GM23338 (cell line): ENCODE measurements around the gene CHKB. TPM values are rescaled to one million over a fixed set of nuclear protein-coding genes. Genes with fewer than 3 reads are reported as not detected.
A peak's percentile ranks its signal among the peaks of the same experiment; 100 is the strongest.

Experiments used
- ATAC-seq: fragments of 200-7000 bp; cut with Tn5 transposase; 3 replicates; pipeline ENCODE4 v1.9.1; 2020
- DNase-seq: peaks from one replicate; pipeline ENCODE4 v3.0.0-alpha.2; 2015; ENCODE audit warnings: low spot score
- H2AFZ ChIP-seq: fragments of 200-600 bp; sonication (generic); 2 replicates; pipeline ENCODE4 v1.8.0; 2016; ENCODE audit warnings: antibody characterized with exemption, mild to moderate bottlenecking, moderate library complexity
- H3F3A ChIP-seq: fragments of 200-600 bp; sonication (generic); replicated peaks from 2 replicates; pipeline ENCODE4 v1.8.0; 2017; ENCODE audit warnings: antibody characterized with exemption, mixed run types, low read depth
- H3K27ac ChIP-seq: fragments of 200-600 bp; sonication (generic); 2 replicates; pipeline ENCODE4 v1.6.1; 2016; ENCODE audit warnings: low read depth
- H3K27me3 ChIP-seq: fragments of 200-600 bp; sonication (generic); 2 replicates; pipeline ENCODE4 v1.8.0; 2016; ENCODE audit warnings: mild to moderate bottlenecking, mixed run types, moderate library complexity; ENCODE audit not compliant: insufficient read depth
- H3K36me3 ChIP-seq: fragments of 200-600 bp; sonication (generic); 2 replicates; pipeline ENCODE4 v1.8.0; 2016; ENCODE audit warnings: mild to moderate bottlenecking; ENCODE audit not compliant: insufficient read depth
- H3K4me1 ChIP-seq: fragments of 200-600 bp; sonication (generic); 2 replicates; pipeline ENCODE4 v1.8.0; 2016; ENCODE audit warnings: mild to moderate bottlenecking, moderate library complexity; ENCODE audit not compliant: insufficient read depth
- H3K4me2 ChIP-seq: fragments of 200-600 bp; sonication (generic); 2 replicates; pipeline ENCODE4 v1.7.1; 2017; ENCODE audit warnings: mixed run types
- H3K4me3 ChIP-seq: fragments of 200-600 bp; sonication (generic); 2 replicates; pipeline ENCODE4 v1.6.1; 2016; ENCODE audit warnings: mixed run types
- H3K79me2 ChIP-seq: fragments of 200-600 bp; sonication (generic); replicated peaks from 2 replicates; pipeline ENCODE4 v1.8.0; 2017; ENCODE audit warnings: mild to moderate bottlenecking; ENCODE audit not compliant: insufficient read depth
- H3K9me2 ChIP-seq: fragments of 200-600 bp; sonication (generic); 2 replicates; pipeline ENCODE4 v1.8.0; 2017; ENCODE audit not compliant: insufficient read depth
- H4K20me1 ChIP-seq: fragments of 200-600 bp; sonication (generic); replicated peaks from 2 replicates; pipeline ENCODE4 v1.8.0; 2017; ENCODE audit warnings: mild to moderate bottlenecking; ENCODE audit not compliant: insufficient read depth
- H3K27ac Mint-ChIP-seq: 2 replicates; pipeline ENCODE4 v1.8.0; 2020; ENCODE audit warnings: inconsistent platforms, mild to moderate bottlenecking, moderate library complexity, mixed read lengths
- H3K27me3 Mint-ChIP-seq: 3 replicates; pipeline ENCODE4 v1.8.0; 2022; ENCODE audit warnings: low read depth, mild to moderate bottlenecking, moderate library complexity, mixed read lengths, inconsistent platforms; ENCODE audit not compliant: insufficient read depth, poor library complexity
- H3K36me3 Mint-ChIP-seq: 3 replicates; pipeline ENCODE4 v1.8.0; 2021; ENCODE audit warnings: low read depth, mild to moderate bottlenecking, inconsistent platforms, moderate library complexity, mixed read lengths
- H3K4me1 Mint-ChIP-seq: 3 replicates; pipeline ENCODE4 v1.8.0; 2020; ENCODE audit warnings: mild to moderate bottlenecking, inconsistent platforms, mixed read lengths
- H3K4me3 Mint-ChIP-seq: 3 replicates; pipeline ENCODE4 v1.8.0; 2021; ENCODE audit warnings: moderate library complexity, mild to moderate bottlenecking, inconsistent platforms, mixed read lengths
- H3K9me3 Mint-ChIP-seq: 3 replicates; pipeline ENCODE4 v1.8.0; 2020; ENCODE audit warnings: moderate library complexity, mild to moderate bottlenecking, inconsistent platforms, mixed read lengths
- CREB1 ChIP-seq: fragments of 250-450 bp; sonication (Bioruptor Pico); IDR thresholded peaks from 2 replicates; pipeline ENCODE4 v1.5.0; 2020; ENCODE audit warnings: low read depth, mild to moderate bottlenecking, moderate library complexity
- ETS1 ChIP-seq: IDR thresholded peaks from 2 replicates; pipeline ENCODE4 v1.6.1; 2016; ENCODE audit warnings: antibody characterized with exemption
- JUNB ChIP-seq: IDR thresholded peaks from one replicate; pipeline ENCODE4 v1.6.1; 2016; ENCODE audit warnings: antibody characterized with exemption; ENCODE audit not compliant: unreplicated experiment
- POLR2AphosphoS5 ChIP-seq: IDR thresholded peaks from 2 replicates; pipeline ENCODE4 v1.6.1; 2016; ENCODE audit warnings: antibody characterized with exemption, low read depth
- ZNF331 ChIP-seq: fragments of 250-450 bp; sonication (Bioruptor Pico); IDR thresholded peaks from 2 replicates; pipeline ENCODE4 v1.5.0; 2020; ENCODE audit warnings: low read depth, mild to moderate bottlenecking, moderate library complexity
- ZNF462 ChIP-seq: fragments of 250-450 bp; sonication (Bioruptor Pico); IDR thresholded peaks from 2 replicates; pipeline ENCODE4 v1.5.0; 2020; ENCODE audit warnings: mild to moderate bottlenecking, moderate library complexity
- polyA plus RNA-seq: library from polyadenylated mRNA; unstranded; fragments of >200 nt; fragmentation: Nextera tagmentation; extraction: Ambion mirVana; gene quantifications from 2 replicates; pipeline ENCODE4 v1.2.1, GENCODE V29; 2016
- total RNA-seq: library from RNA; depleted of rRNA; stranded (reverse); fragments of >200 nt; shearing (Covaris generic); gene quantifications from 2 replicates; pipeline ENCODE4 v1.2.3, GENCODE V29; 2014

The CHKB gene
- total and polyA plus RNA-seq, 2 experiments from 2014 or later = 51.2 to 61.6 TPM

GRCh38 chr22:50585238-50585637, 2.6 kb upstream of the CHKB start (continued):
- TF ChIP-seq ZNF462 (CRISPR knock-in tag) (no peak), ETS1 (no peak), JUNB (no peak)

- Mint-ChIP-seq H3K4me3 (peak overlapping the region; percentile 86), H3K9me3 (no peaks in the 10 kb centered on the region), H3K27me3 (peaks cover 10% of the 10 kb centered on the region), H3K4me1 (peaks cover 7% of the 10 kb centered on the region), H3K27ac (no peak overlapping the region), H3K36me3 (no peaks in the 10 kb centered on the region; the same call in 2 of the 3 replicates)
- Histone ChIP-seq H3F3A (peaks cover 15% of the 10 kb centered on the region), H3K9me2 (no peaks in the 10 kb centered on the region), H3K27me3 (peaks cover 10% of the 10 kb centered on the region; the same call in 1 of the 2 replicates), H3K4me3 (no peak overlapping the region), H3K36me3 (no peaks in the 10 kb centered on the region), H3K79me2 (no peaks in the 10 kb centered on the region), H3K4me1 (peaks cover 8% of the 10 kb centered on the region), H4K20me1 (peaks cover 3% of the 10 kb centered on the region; the same call in 1 of the 2 replicates), H2AFZ (no peak overlapping the region), H3K4me2 (peak overlapping the region; percentile 90; the same call in 1 of the 2 replicates), H3K27ac (no peak overlapping the region)
- ATAC-seq (no peak), DNase-seq (peak; percentile 55)
- TF ChIP-seq CREB1 = no peak
- no peak for TF ChIP-seq ZNF331 (CRISPR knock-in tag)
- TF ChIP-seq POLR2AphosphoS5 = no peak
Observed at GRCh38 chr22:50584106-50585096, 1.8 kb upstream of the CHKB start.
